GM23338 (cell line): ENCODE data around the gene USP43. TPM values are rescaled to one million over a fixed set of nuclear protein-coding genes. Genes with fewer than 3 reads are reported as not detected.

Experiments
- ATAC-seq: fragments of 200-7000 bp; cut with Tn5 transposase; 3 replicates; pipeline ENCODE4 v1.9.1; 2020
- DNase-seq: peaks from one replicate; pipeline ENCODE4 v3.0.0-alpha.2; 2015; ENCODE audit warnings: low spot score
- H2AFZ ChIP-seq: fragments of 200-600 bp; sonication (generic); 2 replicates; pipeline ENCODE4 v1.8.0; 2016; ENCODE audit warnings: antibody characterized with exemption, mild to moderate bottlenecking, moderate library complexity
- H3F3A ChIP-seq: fragments of 200-600 bp; sonication (generic); replicated peaks from 2 replicates; pipeline ENCODE4 v1.8.0; 2017; ENCODE audit warnings: antibody characterized with exemption, mixed run types, low read depth
- H3K27ac ChIP-seq: fragments of 200-600 bp; sonication (generic); 2 replicates; pipeline ENCODE4 v1.6.1; 2016; ENCODE audit warnings: low read depth
- H3K27me3 ChIP-seq: fragments of 200-600 bp; sonication (generic); 2 replicates; pipeline ENCODE4 v1.8.0; 2016; ENCODE audit warnings: mild to moderate bottlenecking, mixed run types, moderate library complexity; ENCODE audit not compliant: insufficient read depth
- H3K36me3 ChIP-seq: fragments of 200-600 bp; sonication (generic); 2 replicates; pipeline ENCODE4 v1.8.0; 2016; ENCODE audit warnings: mild to moderate bottlenecking; ENCODE audit not compliant: insufficient read depth
- H3K4me1 ChIP-seq: fragments of 200-600 bp; sonication (generic); 2 replicates; pipeline ENCODE4 v1.8.0; 2016; ENCODE audit warnings: mild to moderate bottlenecking, moderate library complexity; ENCODE audit not compliant: insufficient read depth
- H3K4me2 ChIP-seq: fragments of 200-600 bp; sonication (generic); 2 replicates; pipeline ENCODE4 v1.7.1; 2017; ENCODE audit warnings: mixed run types
- H3K4me3 ChIP-seq: fragments of 200-600 bp; sonication (generic); 2 replicates; pipeline ENCODE4 v1.6.1; 2016; ENCODE audit warnings: mixed run types
- H3K79me2 ChIP-seq: fragments of 200-600 bp; sonication (generic); replicated peaks from 2 replicates; pipeline ENCODE4 v1.8.0; 2017; ENCODE audit warnings: mild to moderate bottlenecking; ENCODE audit not compliant: insufficient read depth
- H3K9me2 ChIP-seq: fragments of 200-600 bp; sonication (generic); 2 replicates; pipeline ENCODE4 v1.8.0; 2017; ENCODE audit not compliant: insufficient read depth
- H4K20me1 ChIP-seq: fragments of 200-600 bp; sonication (generic); replicated peaks from 2 replicates; pipeline ENCODE4 v1.8.0; 2017; ENCODE audit warnings: mild to moderate bottlenecking; ENCODE audit not compliant: insufficient read depth
- H3K27ac Mint-ChIP-seq: 2 replicates; pipeline ENCODE4 v1.8.0; 2020; ENCODE audit warnings: inconsistent platforms, mild to moderate bottlenecking, moderate library complexity, mixed read lengths
- H3K27me3 Mint-ChIP-seq: 3 replicates; pipeline ENCODE4 v1.8.0; 2022; ENCODE audit warnings: low read depth, mild to moderate bottlenecking, moderate library complexity, mixed read lengths, inconsistent platforms; ENCODE audit not compliant: insufficient read depth, poor library complexity
- H3K36me3 Mint-ChIP-seq: 3 replicates; pipeline ENCODE4 v1.8.0; 2021; ENCODE audit warnings: low read depth, mild to moderate bottlenecking, inconsistent platforms, moderate library complexity, mixed read lengths
- H3K4me1 Mint-ChIP-seq: 3 replicates; pipeline ENCODE4 v1.8.0; 2020; ENCODE audit warnings: mild to moderate bottlenecking, inconsistent platforms, mixed read lengths
- H3K4me3 Mint-ChIP-seq: 3 replicates; pipeline ENCODE4 v1.8.0; 2021; ENCODE audit warnings: moderate library complexity, mild to moderate bottlenecking, inconsistent platforms, mixed read lengths
- H3K9me3 Mint-ChIP-seq: 3 replicates; pipeline ENCODE4 v1.8.0; 2020; ENCODE audit warnings: moderate library complexity, mild to moderate bottlenecking, inconsistent platforms, mixed read lengths
- CREB1 ChIP-seq: fragments of 250-450 bp; sonication (Bioruptor Pico); IDR thresholded peaks from 2 replicates; pipeline ENCODE4 v1.5.0; 2020; ENCODE audit warnings: low read depth, mild to moderate bottlenecking, moderate library complexity
- EZH2phosphoT487 ChIP-seq: fragments of 200-600 bp; sonication (generic); IDR thresholded peaks from one replicate; pipeline ENCODE4 v1.8.1; 2018; ENCODE audit warnings: antibody characterized with exemption; ENCODE audit not compliant: unreplicated experiment
- ZNF114 ChIP-seq: fragments of 250-450 bp; sonication (Bioruptor Pico); IDR thresholded peaks from 2 replicates; pipeline ENCODE4 v1.5.0; 2020; ENCODE audit warnings: mild to moderate bottlenecking, moderate library complexity
- ZNF462 ChIP-seq: fragments of 250-450 bp; sonication (Bioruptor Pico); IDR thresholded peaks from 2 replicates; pipeline ENCODE4 v1.5.0; 2020; ENCODE audit warnings: mild to moderate bottlenecking, moderate library complexity
- polyA plus RNA-seq: library from polyadenylated mRNA; unstranded; fragments of >200 nt; fragmentation: Nextera tagmentation; extraction: Ambion mirVana; gene quantifications from 2 replicates; pipeline ENCODE4 v1.2.1, GENCODE V29; 2016
- total RNA-seq: library from RNA; depleted of rRNA; stranded (reverse); fragments of >200 nt; shearing (Covaris generic); gene quantifications from 2 replicates; pipeline ENCODE4 v1.2.3, GENCODE V29; 2014
- TF ChIP-seq, protein P1 (sequence below): IDR thresholded peaks from 2 replicates; pipeline ENCODE4 v1.6.1; 2016; ENCODE audit warnings: antibody characterized with exemption

USP43 gene
- total and polyA plus RNA-seq, 2 experiments from 2014 or later: 5.7 to 12.5 TPM

- TF ChIP-seq ZNF462: no peak
- TF ChIP-seq CREB1 (CRISPR knock-in tag): no peak
- TF ChIP-seq, protein P1, sequence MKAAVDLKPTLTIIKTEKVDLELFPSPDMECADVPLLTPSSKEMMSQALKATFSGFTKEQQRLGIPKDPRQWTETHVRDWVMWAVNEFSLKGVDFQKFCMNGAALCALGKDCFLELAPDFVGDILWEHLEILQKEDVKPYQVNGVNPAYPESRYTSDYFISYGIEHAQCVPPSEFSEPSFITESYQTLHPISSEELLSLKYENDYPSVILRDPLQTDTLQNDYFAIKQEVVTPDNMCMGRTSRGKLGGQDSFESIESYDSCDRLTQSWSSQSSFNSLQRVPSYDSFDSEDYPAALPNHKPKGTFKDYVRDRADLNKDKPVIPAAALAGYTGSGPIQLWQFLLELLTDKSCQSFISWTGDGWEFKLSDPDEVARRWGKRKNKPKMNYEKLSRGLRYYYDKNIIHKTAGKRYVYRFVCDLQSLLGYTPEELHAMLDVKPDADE: no peak
Observed at GRCh38 chr17:9766970-9767369, 121.7 kb downstream of the USP43 start (continued).

DNA sequence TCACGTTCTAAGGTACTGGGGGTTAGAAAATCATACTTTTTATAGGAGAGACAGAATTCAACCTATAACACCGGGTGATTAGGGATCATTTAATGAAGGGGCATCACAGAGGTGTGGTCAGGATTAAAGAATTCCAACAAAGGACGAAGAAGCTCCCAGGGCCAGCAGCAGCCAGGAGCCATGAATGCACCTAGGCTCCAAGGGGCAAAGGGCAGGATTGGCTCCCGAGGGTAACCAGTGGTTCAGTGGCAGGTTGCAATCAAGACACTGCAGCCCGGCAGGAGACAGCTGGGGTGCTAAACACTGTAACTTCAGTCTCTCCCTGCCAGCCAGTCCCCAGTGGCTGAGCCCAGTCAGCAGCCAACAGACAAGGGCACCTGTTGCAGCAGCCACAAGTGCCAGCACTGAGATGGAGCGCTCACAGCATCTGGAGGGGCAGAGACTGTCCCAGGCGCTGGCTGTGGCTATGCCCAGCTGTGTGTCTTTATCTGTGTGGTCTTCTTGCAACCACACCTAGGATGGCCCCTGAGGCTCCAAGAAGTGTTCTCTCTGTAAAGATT lies 122.2 kb downstream of the USP43 start:
- no peak for TF ChIP-seq ZNF114
- TF ChIP-seq EZH2phosphoT487: no peak
- DNase-seq (no peak), ATAC-seq (no peak)
- no peaks in the 10 kb centered on the region for H3K4me1 Mint-ChIP-seq
- Histone ChIP-seq H4K20me1 (no peaks in the 10 kb centered on the region), H3K4me3 (no peak overlapping the region), H3K4me2 (no peak overlapping the region), H3K36me3 (no peaks in the 10 kb centered on the region), H3K9me2 (no peaks in the 10 kb centered on the region), H3K27ac (no peak overlapping the region), H2AFZ (no peak overlapping the region), H3K27me3 (no peaks in the 10 kb centered on the region), H3K4me1 (no peaks in the 10 kb centered on the region), H3F3A (no peaks in the 10 kb centered on the region), H3K79me2 (no peaks in the 10 kb centered on the region)
- no peak overlapping the region for H3K4me3 Mint-ChIP-seq
- H3K27me3 Mint-ChIP-seq: peaks cover 3% of the 10 kb centered on the region
- no peaks in the 10 kb centered on the region for H3K9me3 Mint-ChIP-seq
- H3K36me3 Mint-ChIP-seq: no peaks in the 10 kb centered on the region
- H3K27ac Mint-ChIP-seq: no peak overlapping the region
